A673 (cell line): ENCODE data around the gene EHD3. TPM values are rescaled to one million over a fixed set of nuclear protein-coding genes. Genes with fewer than 3 reads are reported as not detected.

ENCODE experiments used
- BruUV-seq: library from RNA; stranded (reverse); fragments of 400-500 nt; replicated peaks from 2 replicates; lab custom pipeline; 2021; lab: Mats Ljungman, UMichigan
- CTCF ChIA-PET: fragments of 300-600 bp; sonication (Branson Sonifier 250); formaldehyde crosslinking; loops from one replicate; lab custom pipeline; 2022; ENCODE audit warnings: antibody characterized with exemption; lab: Charles Lee
- POLR2A ChIA-PET: fragments of 300-600 bp; sonication (Branson Sonifier 250); formaldehyde crosslinking; loops from one replicate; lab custom pipeline; 2022; ENCODE audit warnings: antibody characterized with exemption; ENCODE audit not compliant: low non-redundant PET; lab: Charles Lee
- DNase-seq: peaks from one replicate; pipeline ENCODE4 v3.0.0-alpha.2; 2015; ENCODE audit warnings: low spot score
- H3K27ac ChIP-seq: fragments of 200-600 bp; sonication (generic); 2 replicates; pipeline ENCODE4 v1.5.1; 2016; ENCODE audit warnings: mixed run types, low read depth, mild to moderate bottlenecking, mixed read lengths, antibody characterized with exemption, low read length; ENCODE audit not compliant: poor library complexity, severe bottlenecking
- H3K27me3 ChIP-seq: fragments of 200-600 bp; sonication (generic); replicated peaks from 2 replicates; pipeline ENCODE4 v1.6.1; 2017; ENCODE audit warnings: mixed run types, low read depth, mild to moderate bottlenecking, mixed read lengths, antibody characterized with exemption, low read length; ENCODE audit not compliant: insufficient read depth, poor library complexity
- H3K36me3 ChIP-seq: fragments of 200-600 bp; sonication (generic); 2 replicates; pipeline ENCODE4 v1.6.1; 2016; ENCODE audit warnings: mixed run types, mild to moderate bottlenecking, mixed read lengths, antibody characterized with exemption, low read length; ENCODE audit not compliant: insufficient read depth, poor library complexity, severe bottlenecking
- H3K4me1 ChIP-seq: fragments of 200-600 bp; sonication (generic); 2 replicates; pipeline ENCODE4 v1.6.1; 2017; ENCODE audit warnings: mixed run types, mild to moderate bottlenecking, mixed read lengths, antibody characterized with exemption, low read length; ENCODE audit not compliant: insufficient read depth, poor library complexity, severe bottlenecking
- H3K4me3 ChIP-seq: fragments of 200-600 bp; sonication (generic); 2 replicates; pipeline ENCODE4 v1.5.1; 2016; ENCODE audit warnings: low read depth, mixed run types, mild to moderate bottlenecking, mixed read lengths, low read length; ENCODE audit not compliant: poor library complexity, severe bottlenecking
- H3K9me3 ChIP-seq: fragments of 200-600 bp; sonication (generic); 2 replicates; pipeline ENCODE4 v1.6.1; 2016; ENCODE audit warnings: mixed run types, low read depth, mild to moderate bottlenecking, mixed read lengths, antibody characterized with exemption, low read length; ENCODE audit not compliant: poor library complexity, severe bottlenecking
- CTCF ChIP-seq: fragments of 300-800, 200-600 bp; sonication (generic); conservative IDR thresholded peaks from 2 replicates; pipeline ENCODE4 v1.5.1; 2017; ENCODE audit warnings: low read depth, mild to moderate bottlenecking, antibody characterized with exemption, low read length, moderate library complexity, mixed read lengths
- EZH2 ChIP-seq: fragments of 200-600 bp; sonication (generic); IDR thresholded peaks from 2 replicates; pipeline ENCODE4 v1.6.1; 2017; ENCODE audit warnings: borderline replicate concordance, low read depth, mild to moderate bottlenecking, mixed read lengths, antibody characterized with exemption, low read length; ENCODE audit not compliant: poor library complexity, severe bottlenecking
- intact Hi-C: fragments of 100-400 bp; cut with micrococcal nuclease; formaldehyde crosslinking; loops from one replicate; pipeline ENCODE4 v1.10.0; 2022; ENCODE audit not compliant: unreplicated experiment
- total RNA-seq: library from RNA; stranded (reverse); gene quantifications from 2 replicates; pipeline ENCODE4 v1.2.3, GENCODE V29; 2021

The EHD3 gene
- total RNA-seq, 1 experiment from 2014 or later = 4.4 TPM

- no TSS peak for BruUV-seq
- H3K27ac ChIP-seq = no peak overlapping the region
- TF ChIP-seq EZH2 (no peak), CTCF (no peak)
- no peak for DNase-seq
- ChIA-PET POLR2A (interaction anchor here (0.6 kb wide), 1 partner anchor 95 kb away, joined by 4 read pairs; no protein-coding TSS in a partner anchor), CTCF (no interaction called here)
- no peak overlapping the region for H3K4me3 ChIP-seq
- no peaks in the 10 kb centered on the region for H3K4me1 ChIP-seq
- no peaks in the 10 kb centered on the region for H3K36me3 ChIP-seq
- H3K27me3 ChIP-seq = no peaks in the 10 kb centered on the region
- intact Hi-C loops = no loop called here
- no peaks in the 10 kb centered on the region for H3K9me3 ChIP-seq
Measured at GRCh38 chr2:31199206-31199605, 34.7 kb upstream of the EHD3 start.

GRCh38 chr2:31200972-31201371 lies 33.0 kb upstream of the EHD3 start:
- H3K9me3 ChIP-seq = no peaks in the 10 kb centered on the region
- TF ChIP-seq EZH2 = no peak
- TF ChIP-seq CTCF = no peak
- POLR2A ChIA-PET = no interaction called here
- no peak for DNase-seq
- H3K4me1 ChIP-seq = no peaks in the 10 kb centered on the region
- no peak overlapping the region for H3K27ac ChIP-seq
- CTCF ChIA-PET = interaction anchor here (0.6 to 1.0 kb wide), 2 partner anchors 17 to 31 kb away, joined by 3 to 4 read pairs; no protein-coding TSS in a partner anchor
- intact Hi-C loops = no loop called here
- H3K27me3 ChIP-seq = no peaks in the 10 kb centered on the region
- H3K36me3 ChIP-seq = no peaks in the 10 kb centered on the region
- H3K4me3 ChIP-seq = no peak overlapping the region
- no TSS peak for BruUV-seq

- no TSS peak for BruUV-seq
- Histone ChIP-seq H3K27me3 (no peaks in the 10 kb centered on the region), H3K27ac (no peak overlapping the region), H3K4me3 (no peak overlapping the region), H3K36me3 (no peaks in the 10 kb centered on the region), H3K4me1 (no peaks in the 10 kb centered on the region), H3K9me3 (no peaks in the 10 kb centered on the region)
- intact Hi-C loops = no loop called here
- ChIA-PET POLR2A (no interaction called here), CTCF (no interaction called here)
- DNase-seq = no peak
- no peak for TF ChIP-seq EZH2
- TF ChIP-seq CTCF = no peak
Measured at GRCh38 chr2:31202041-31202440, 31.9 kb upstream of the EHD3 start.
